Activated naive CD4-positive, alpha-beta T cell treated with anti-CD3 and anti-CD28 coated beads, Interleukin-2, amount 50 U/mL, for 24 hours (primary cell): ENCODE measurements around the gene NT5DC3.
"Not testable (repeated sequence)": the region's sequence is repeated elsewhere in the genome, so short reads cannot be mapped to it uniquely, and the experiment has no call there.

Experiments used
- H3K27ac Mint-ChIP-seq: one replicate; pipeline ENCODE4 v1.8.0; 2021; ENCODE audit warnings: mild to moderate bottlenecking, mixed read lengths
- H3K27me3 Mint-ChIP-seq: one replicate; pipeline ENCODE4 v1.8.0; 2021; ENCODE audit warnings: mixed read lengths
- H3K36me3 Mint-ChIP-seq: one replicate; pipeline ENCODE4 v1.8.0; 2021; ENCODE audit warnings: mixed read lengths
- H3K4me1 Mint-ChIP-seq: one replicate; pipeline ENCODE4 v1.8.0; 2021; ENCODE audit warnings: mixed read lengths
- H3K4me3 Mint-ChIP-seq: one replicate; pipeline ENCODE4 v1.8.0; 2021; ENCODE audit warnings: mild to moderate bottlenecking, mixed read lengths
- H3K9me3 Mint-ChIP-seq: one replicate; pipeline ENCODE4 v1.8.0; 2021; ENCODE audit warnings: mixed read lengths

The NT5DC3 gene

GRCh38 chr12:103841690-103842584 lies 903 bp upstream of the NT5DC3 start:
- Mint-ChIP-seq H3K4me3 (peak overlapping the region; percentile 79), H3K27me3 (no peaks in the 10 kb centered on the region), H3K9me3 (no peaks in the 10 kb centered on the region), H3K4me1 (peaks cover 20% of the 10 kb centered on the region), H3K36me3 (peaks cover 1% of the 10 kb centered on the region), H3K27ac (peak overlapping the region; percentile 17)

- Mint-ChIP-seq H3K27ac (peak overlapping the region; percentile 91), H3K4me1 (peaks cover 20% of the 10 kb centered on the region), H3K4me3 (peak overlapping the region; percentile 94), H3K27me3 (no peaks in the 10 kb centered on the region), H3K36me3 (peaks cover 1% of the 10 kb centered on the region), H3K9me3 (no peaks in the 10 kb centered on the region)
These were observed 565 bp downstream of the NT5DC3 start for GRCh38 chr12:103840462-103840875.

GRCh38 chr12:103839609-103840461 lies 1.2 kb downstream of the NT5DC3 start:
- H3K27me3 Mint-ChIP-seq: no peaks in the 10 kb centered on the region
- H3K36me3 Mint-ChIP-seq: peaks cover 1% of the 10 kb centered on the region
- H3K27ac Mint-ChIP-seq: no peak overlapping the region
- H3K4me1 Mint-ChIP-seq: peaks cover 20% of the 10 kb centered on the region
- peak overlapping the region; percentile 94 for H3K4me3 Mint-ChIP-seq
- no peaks in the 10 kb centered on the region for H3K9me3 Mint-ChIP-seq

- Mint-ChIP-seq H3K9me3 (no peaks in the 10 kb centered on the region), H3K27ac (no peak overlapping the region), H3K4me3 (no peak overlapping the region), H3K27me3 (no peaks in the 10 kb centered on the region), H3K36me3 (peaks cover 1% of the 10 kb centered on the region), H3K4me1 (peaks cover 20% of the 10 kb centered on the region)
These were observed 1.9 kb downstream of the NT5DC3 start for GRCh38 chr12:103839103-103839502.

DNA sequence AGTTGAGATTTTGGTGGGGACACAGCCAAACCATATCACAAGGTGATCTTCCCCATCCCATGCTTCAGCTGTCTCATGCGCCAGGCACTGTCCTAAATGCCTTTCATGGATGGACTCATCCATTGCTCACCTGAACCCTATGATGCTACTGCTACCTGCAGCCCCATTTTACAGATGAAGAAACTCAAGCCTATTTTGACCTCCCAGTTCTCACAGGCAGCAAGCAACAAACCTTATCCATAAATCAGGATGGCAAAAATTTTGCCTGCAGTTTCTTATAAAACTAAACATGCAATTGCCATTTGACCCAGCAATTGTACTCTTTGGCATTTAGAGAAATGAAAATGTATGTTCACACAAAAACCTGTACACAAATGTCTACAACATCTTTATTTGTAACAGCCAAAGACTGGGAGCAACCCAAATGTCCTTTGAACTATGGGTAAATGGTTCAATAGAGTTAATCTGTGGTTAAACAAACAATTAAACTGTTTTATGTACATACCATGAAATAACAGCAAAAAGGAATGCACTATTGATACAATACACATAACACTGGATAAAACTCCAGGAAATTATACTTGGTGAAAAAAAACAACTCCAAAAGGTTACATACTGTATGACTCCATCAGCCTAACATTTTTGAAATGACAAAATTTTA lies 2.6 kb downstream of the NT5DC3 start:
- Mint-ChIP-seq H3K9me3 (no peaks in the 10 kb centered on the region), H3K4me1 (peaks cover 20% of the 10 kb centered on the region), H3K36me3 (peaks cover 1% of the 10 kb centered on the region), H3K27me3 (no peaks in the 10 kb centered on the region), H3K27ac (peak overlapping the region; percentile 37), H3K4me3 (peak overlapping the region; percentile 41)

DNA sequence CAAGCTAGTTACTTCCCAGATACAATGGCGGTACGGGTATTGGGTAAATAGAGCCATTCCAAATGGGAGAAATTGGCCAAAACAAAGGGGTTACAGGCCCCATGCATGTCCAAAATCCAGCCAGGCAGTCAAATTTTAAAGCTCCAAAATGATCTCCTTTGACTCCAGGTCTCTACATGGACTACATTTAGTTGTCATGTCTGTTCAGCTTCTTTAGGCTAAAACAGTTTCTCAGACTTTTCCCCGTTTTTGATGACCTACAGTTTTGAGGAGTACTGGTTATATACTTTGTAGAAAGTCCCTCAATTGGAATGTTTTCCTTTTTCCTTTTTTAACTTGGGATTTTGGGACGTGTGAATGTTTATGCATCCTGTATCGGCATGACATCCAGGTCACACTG lies 4.7 kb downstream of the NT5DC3 start:
- Mint-ChIP-seq H3K36me3 (peaks cover 5% of the 10 kb centered on the region), H3K4me3 (no peak overlapping the region), H3K27ac (no peak overlapping the region), H3K27me3 (no peaks in the 10 kb centered on the region), H3K4me1 (peaks cover 20% of the 10 kb centered on the region), H3K9me3 (no peaks in the 10 kb centered on the region)

DNA sequence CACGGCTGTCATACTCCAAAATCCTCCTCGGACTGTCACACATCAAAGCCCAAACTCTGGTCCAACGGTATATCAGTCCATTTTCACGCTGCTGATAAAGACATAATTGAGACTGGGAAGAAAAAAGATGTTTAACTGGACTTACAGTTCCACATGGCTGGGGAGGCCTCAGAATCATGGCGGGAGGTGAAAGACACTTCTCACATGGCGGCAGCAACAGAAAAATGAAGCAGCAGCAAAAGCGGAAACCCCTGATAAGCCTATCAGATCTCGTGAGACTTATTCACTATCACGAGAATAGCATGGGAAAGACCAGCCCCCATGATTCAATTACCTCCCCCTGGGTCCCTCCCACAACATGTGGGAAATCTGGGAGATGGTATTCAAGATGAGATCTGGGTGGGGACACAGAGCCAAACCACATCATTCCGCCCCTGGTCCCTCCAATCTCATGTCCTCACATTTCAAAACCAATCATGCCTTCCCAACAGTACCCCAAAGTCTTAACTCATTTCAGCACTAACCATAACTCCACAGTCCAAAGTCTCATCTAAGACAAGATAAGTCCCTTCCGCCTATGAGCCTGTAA lies 5.2 kb downstream of the NT5DC3 start:
- H3K27ac Mint-ChIP-seq, H3K27me3 Mint-ChIP-seq, H3K36me3 Mint-ChIP-seq, H3K9me3 Mint-ChIP-seq, H3K4me3 Mint-ChIP-seq: not testable (repeated sequence)
- H3K4me1 Mint-ChIP-seq: peaks cover 20% of the 10 kb centered on the region

DNA sequence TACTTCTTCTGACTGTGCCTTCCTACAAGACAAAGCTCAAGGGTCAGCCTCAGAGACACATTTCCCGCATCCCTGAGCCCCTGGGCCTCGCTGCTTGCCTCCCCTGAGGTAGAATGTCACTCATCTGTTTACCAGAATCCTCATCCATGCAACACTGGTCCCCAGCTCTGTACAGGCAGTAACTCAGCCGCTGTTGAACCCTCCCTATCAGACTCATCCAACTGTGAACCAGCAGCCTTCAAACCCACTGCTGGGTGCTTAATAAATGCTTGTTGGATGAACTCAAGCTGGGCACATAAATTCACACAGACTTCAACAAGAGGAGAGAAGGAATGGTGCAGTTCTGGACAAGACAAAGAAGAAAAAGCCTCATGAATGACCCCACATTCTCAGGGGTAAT lies 6.1 kb downstream of the NT5DC3 start:
- Mint-ChIP-seq H3K36me3 (peaks cover 13% of the 10 kb centered on the region), H3K9me3 (no peaks in the 10 kb centered on the region), H3K4me3 (no peak overlapping the region), H3K27ac (no peak overlapping the region), H3K27me3 (no peaks in the 10 kb centered on the region), H3K4me1 (peaks cover 18% of the 10 kb centered on the region)

- Mint-ChIP-seq H3K27ac (no peak overlapping the region), H3K4me1 (peaks cover 12% of the 10 kb centered on the region), H3K4me3 (no peak overlapping the region), H3K27me3 (no peaks in the 10 kb centered on the region), H3K36me3 (peaks cover 13% of the 10 kb centered on the region), H3K9me3 (no peaks in the 10 kb centered on the region)
These were observed 7.1 kb downstream of the NT5DC3 start for GRCh38 chr12:103833891-103834290.

GRCh38 chr12:103833095-103833775 lies 7.8 kb downstream of the NT5DC3 start:
- H3K27me3 Mint-ChIP-seq: no peaks in the 10 kb centered on the region
- H3K36me3 Mint-ChIP-seq: peaks cover 13% of the 10 kb centered on the region
- H3K4me1 Mint-ChIP-seq: peaks cover 8% of the 10 kb centered on the region
- H3K4me3 Mint-ChIP-seq: no peak overlapping the region
- no peaks in the 10 kb centered on the region for H3K9me3 Mint-ChIP-seq
- no peak overlapping the region for H3K27ac Mint-ChIP-seq

GRCh38 chr12:103832048-103832997 lies 8.7 kb downstream of the NT5DC3 start:
- H3K27ac Mint-ChIP-seq: no peak overlapping the region
- H3K36me3 Mint-ChIP-seq: peaks cover 12% of the 10 kb centered on the region
- H3K4me1 Mint-ChIP-seq: peaks cover 8% of the 10 kb centered on the region
- no peaks in the 10 kb centered on the region for H3K27me3 Mint-ChIP-seq
- peak overlapping the region; percentile 27 for H3K4me3 Mint-ChIP-seq
- H3K9me3 Mint-ChIP-seq: no peaks in the 10 kb centered on the region

- H3K9me3 Mint-ChIP-seq: no peaks in the 10 kb centered on the region
- H3K4me3 Mint-ChIP-seq: no peak overlapping the region
- H3K4me1 Mint-ChIP-seq: peaks cover 8% of the 10 kb centered on the region
- no peaks in the 10 kb centered on the region for H3K27me3 Mint-ChIP-seq
- peaks cover 12% of the 10 kb centered on the region for H3K36me3 Mint-ChIP-seq
- no peak overlapping the region for H3K27ac Mint-ChIP-seq
These were observed 10.2 kb downstream of the NT5DC3 start for GRCh38 chr12:103830730-103831320.

GRCh38 chr12:103830025-103830725 lies 10.9 kb downstream of the NT5DC3 start:
- Mint-ChIP-seq H3K36me3 (peaks cover 12% of the 10 kb centered on the region), H3K9me3 (no peaks in the 10 kb centered on the region), H3K4me1 (peaks cover 8% of the 10 kb centered on the region), H3K27me3 (no peaks in the 10 kb centered on the region), H3K4me3 (no peak overlapping the region), H3K27ac (no peak overlapping the region)
